KMS-11 (cell line): ENCODE results near the gene WDR88.

ENCODE experiments used
- H2AFZ ChIP-seq: fragments of 200-600 bp; sonication (generic); 2 replicates; pipeline ENCODE4 v1.6.1; 2016; ENCODE audit warnings: antibody characterized with exemption, mixed run types, low read depth
- H3K27ac ChIP-seq: fragments of 200-600 bp; sonication (generic); 2 replicates; pipeline ENCODE4 v1.6.1; 2016; ENCODE audit warnings: mild to moderate bottlenecking, mixed run types
- H3K27me3 ChIP-seq: fragments of 200-600 bp; sonication (generic); 2 replicates; pipeline ENCODE4 v1.6.1; 2017; ENCODE audit warnings: mild to moderate bottlenecking, low read depth, mixed run types, moderate library complexity; ENCODE audit not compliant: insufficient read depth
- H3K36me3 ChIP-seq: fragments of 200-600 bp; sonication (generic); 2 replicates; pipeline ENCODE4 v1.6.1; 2017; ENCODE audit warnings: mild to moderate bottlenecking, mixed run types; ENCODE audit not compliant: insufficient read depth
- H3K4me1 ChIP-seq: fragments of 200-600 bp; sonication (generic); 2 replicates; pipeline ENCODE4 v1.6.1; 2016; ENCODE audit warnings: mild to moderate bottlenecking, low read depth, mixed run types; ENCODE audit not compliant: poor library complexity, severe bottlenecking
- H3K4me2 ChIP-seq: fragments of 200-600 bp; sonication (generic); 2 replicates; pipeline ENCODE4 v1.7.0; 2016; ENCODE audit warnings: mild to moderate bottlenecking, mixed run types
- H3K4me3 ChIP-seq: fragments of 200-600 bp; sonication (generic); IDR thresholded peaks from 2 replicates; pipeline ENCODE4 v1.6.1; 2017; ENCODE audit warnings: low read depth, low read length, mixed read lengths; ENCODE audit not compliant: insufficient read depth
- H3K79me2 ChIP-seq: fragments of 200-600 bp; sonication (generic); 2 replicates; pipeline ENCODE4 v1.6.1; 2016; ENCODE audit warnings: low read depth, mixed run types; ENCODE audit not compliant: insufficient read depth
- H3K9ac ChIP-seq: fragments of 200-600 bp; sonication (generic); 2 replicates; pipeline ENCODE4 v1.6.1; 2016; ENCODE audit warnings: mild to moderate bottlenecking, mixed run types
- H4K20me1 ChIP-seq: fragments of 200-600 bp; sonication (generic); 2 replicates; pipeline ENCODE4 v1.6.1; 2016; ENCODE audit warnings: mild to moderate bottlenecking, mixed run types; ENCODE audit not compliant: insufficient read depth
- TF ChIP-seq, protein P1 (sequence below): fragments of 200-600 bp; sonication (generic); conservative IDR thresholded peaks from 2 replicates; pipeline ENCODE4 v1.6.1; 2017; ENCODE audit warnings: low read depth, mild to moderate bottlenecking, antibody characterized with exemption, low read length, moderate library complexity, mixed read lengths

Gene WDR88

DNA sequence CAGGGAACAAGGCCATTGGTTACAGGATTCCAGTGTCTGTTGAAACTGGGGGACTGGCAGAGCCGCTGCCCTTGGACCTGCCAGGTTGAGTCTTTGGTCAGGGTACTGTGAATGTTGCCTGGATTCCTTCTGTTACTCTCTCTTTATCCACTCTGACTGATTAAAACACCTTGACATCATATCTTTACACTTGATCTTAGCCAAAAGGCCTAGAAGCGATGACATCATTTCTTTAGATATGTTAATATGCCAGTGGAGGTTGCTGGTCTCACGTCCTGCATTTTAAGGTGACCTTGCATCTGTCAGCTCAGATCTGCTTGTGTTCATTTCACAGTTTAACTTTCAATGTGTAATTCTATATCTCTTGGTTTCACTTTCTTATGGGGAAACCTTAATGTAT, 41.7 kb upstream of the WDR88 start:
- Histone ChIP-seq H3K27me3 (no peaks in the 10 kb centered on the region), H3K27ac (no peak overlapping the region)

GRCh38 chr19:33093420-33094210, 38.3 kb upstream of the WDR88 start:
- no peak overlapping the region for H3K9ac ChIP-seq
- no peak overlapping the region for H2AFZ ChIP-seq
- H3K4me3 ChIP-seq = no peak overlapping the region
- H3K27ac ChIP-seq = no peak overlapping the region
- H3K4me2 ChIP-seq = no peak overlapping the region
- H3K4me1 ChIP-seq = peaks cover 6% of the 10 kb centered on the region
- TF ChIP-seq, protein P1, sequence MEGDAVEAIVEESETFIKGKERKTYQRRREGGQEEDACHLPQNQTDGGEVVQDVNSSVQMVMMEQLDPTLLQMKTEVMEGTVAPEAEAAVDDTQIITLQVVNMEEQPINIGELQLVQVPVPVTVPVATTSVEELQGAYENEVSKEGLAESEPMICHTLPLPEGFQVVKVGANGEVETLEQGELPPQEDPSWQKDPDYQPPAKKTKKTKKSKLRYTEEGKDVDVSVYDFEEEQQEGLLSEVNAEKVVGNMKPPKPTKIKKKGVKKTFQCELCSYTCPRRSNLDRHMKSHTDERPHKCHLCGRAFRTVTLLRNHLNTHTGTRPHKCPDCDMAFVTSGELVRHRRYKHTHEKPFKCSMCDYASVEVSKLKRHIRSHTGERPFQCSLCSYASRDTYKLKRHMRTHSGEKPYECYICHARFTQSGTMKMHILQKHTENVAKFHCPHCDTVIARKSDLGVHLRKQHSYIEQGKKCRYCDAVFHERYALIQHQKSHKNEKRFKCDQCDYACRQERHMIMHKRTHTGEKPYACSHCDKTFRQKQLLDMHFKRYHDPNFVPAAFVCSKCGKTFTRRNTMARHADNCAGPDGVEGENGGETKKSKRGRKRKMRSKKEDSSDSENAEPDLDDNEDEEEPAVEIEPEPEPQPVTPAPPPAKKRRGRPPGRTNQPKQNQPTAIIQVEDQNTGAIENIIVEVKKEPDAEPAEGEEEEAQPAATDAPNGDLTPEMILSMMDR = no peak
- no peaks in the 10 kb centered on the region for H3K27me3 ChIP-seq
- H3K79me2 ChIP-seq = no peaks in the 10 kb centered on the region
- peaks cover 6% of the 10 kb centered on the region; the same call in 1 of the 2 replicates for H3K36me3 ChIP-seq
- no peaks in the 10 kb centered on the region for H4K20me1 ChIP-seq

More for the DNA sequence above, 41.7 kb upstream of the WDR88 start:
- Histone ChIP-seq H3K79me2 (no peaks in the 10 kb centered on the region; the same call in 1 of the 2 replicates), H3K4me3 (no peak overlapping the region), H3K36me3 (peaks cover 6% of the 10 kb centered on the region; the same call in 1 of the 2 replicates), H3K4me2 (no peak overlapping the region), H3K4me1 (peaks cover 6% of the 10 kb centered on the region), H4K20me1 (no peaks in the 10 kb centered on the region), H2AFZ (no peak overlapping the region), H3K9ac (no peak overlapping the region)
- TF ChIP-seq, protein P1 = no peak

DNA sequence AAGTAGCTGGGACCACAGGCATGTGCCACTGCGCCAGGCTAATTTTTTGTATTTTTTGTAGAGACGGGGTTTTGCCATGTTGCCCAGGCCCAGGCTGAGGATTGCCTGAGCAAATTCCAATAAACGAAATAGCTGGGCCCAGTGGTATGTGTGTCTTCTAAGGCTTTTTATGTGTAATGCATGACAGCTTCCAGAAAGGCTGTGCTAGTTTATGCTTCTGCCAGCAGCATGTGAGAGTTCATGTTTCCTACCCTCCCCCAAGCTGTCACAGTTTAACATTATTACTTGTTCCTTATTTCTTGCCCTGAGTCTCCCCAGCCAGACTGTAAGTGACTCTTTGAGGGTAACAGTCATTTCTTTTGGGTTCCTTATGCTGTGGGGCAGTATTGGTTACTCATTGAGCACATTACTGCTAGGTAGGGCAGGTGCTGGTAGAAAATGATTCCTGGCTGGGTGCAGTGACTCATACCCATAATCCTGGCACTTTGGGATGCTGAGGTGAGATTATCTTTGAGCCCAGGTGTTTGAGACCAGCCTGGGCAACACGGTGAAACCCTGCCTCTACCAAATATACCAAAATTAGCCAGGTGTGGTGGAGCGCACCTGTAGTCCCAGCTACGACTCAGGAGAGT, 37.4 kb upstream of the WDR88 start:
- Histone ChIP-seq H3K27ac (no peak overlapping the region), H3K4me1 (peaks cover 6% of the 10 kb centered on the region), H3K27me3 (no peaks in the 10 kb centered on the region), H2AFZ (no peak overlapping the region), H3K36me3 (peaks cover 6% of the 10 kb centered on the region; the same call in 1 of the 2 replicates), H3K9ac (no peak overlapping the region), H3K4me3 (no peak overlapping the region), H3K79me2 (no peaks in the 10 kb centered on the region), H4K20me1 (no peaks in the 10 kb centered on the region), H3K4me2 (no peak overlapping the region)
- TF ChIP-seq, protein P1 = no peak

DNA sequence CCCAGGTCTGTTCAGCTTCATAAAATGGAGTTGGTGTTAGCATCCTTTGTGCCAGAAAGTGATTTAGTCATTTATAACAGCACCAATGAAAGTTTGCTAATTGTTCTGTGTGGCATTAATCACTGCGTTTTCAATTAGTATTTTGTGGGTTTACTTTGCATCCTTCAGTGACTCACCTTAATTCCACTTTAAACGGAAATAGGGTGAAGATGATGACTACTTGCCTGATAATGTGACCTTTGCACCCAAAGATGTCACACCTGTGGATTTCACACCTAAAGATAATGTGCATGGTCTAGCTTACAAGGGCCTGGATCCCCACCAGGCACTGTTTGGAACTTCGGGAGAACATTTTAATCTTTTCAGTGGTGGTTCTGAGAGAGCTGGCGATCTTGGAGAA, 35.9 kb upstream of the WDR88 start:
- Histone ChIP-seq H2AFZ (no peak overlapping the region), H3K27me3 (no peaks in the 10 kb centered on the region), H3K4me2 (no peak overlapping the region), H3K79me2 (no peaks in the 10 kb centered on the region), H3K9ac (no peak overlapping the region), H3K36me3 (peaks cover 6% of the 10 kb centered on the region; the same call in 1 of the 2 replicates), H3K4me1 (no peaks in the 10 kb centered on the region), H3K27ac (no peak overlapping the region), H3K4me3 (no peak overlapping the region), H4K20me1 (no peaks in the 10 kb centered on the region)
- TF ChIP-seq, protein P1 = no peak
